ENCODE data around the gene TRAPPC2L.

DNA sequence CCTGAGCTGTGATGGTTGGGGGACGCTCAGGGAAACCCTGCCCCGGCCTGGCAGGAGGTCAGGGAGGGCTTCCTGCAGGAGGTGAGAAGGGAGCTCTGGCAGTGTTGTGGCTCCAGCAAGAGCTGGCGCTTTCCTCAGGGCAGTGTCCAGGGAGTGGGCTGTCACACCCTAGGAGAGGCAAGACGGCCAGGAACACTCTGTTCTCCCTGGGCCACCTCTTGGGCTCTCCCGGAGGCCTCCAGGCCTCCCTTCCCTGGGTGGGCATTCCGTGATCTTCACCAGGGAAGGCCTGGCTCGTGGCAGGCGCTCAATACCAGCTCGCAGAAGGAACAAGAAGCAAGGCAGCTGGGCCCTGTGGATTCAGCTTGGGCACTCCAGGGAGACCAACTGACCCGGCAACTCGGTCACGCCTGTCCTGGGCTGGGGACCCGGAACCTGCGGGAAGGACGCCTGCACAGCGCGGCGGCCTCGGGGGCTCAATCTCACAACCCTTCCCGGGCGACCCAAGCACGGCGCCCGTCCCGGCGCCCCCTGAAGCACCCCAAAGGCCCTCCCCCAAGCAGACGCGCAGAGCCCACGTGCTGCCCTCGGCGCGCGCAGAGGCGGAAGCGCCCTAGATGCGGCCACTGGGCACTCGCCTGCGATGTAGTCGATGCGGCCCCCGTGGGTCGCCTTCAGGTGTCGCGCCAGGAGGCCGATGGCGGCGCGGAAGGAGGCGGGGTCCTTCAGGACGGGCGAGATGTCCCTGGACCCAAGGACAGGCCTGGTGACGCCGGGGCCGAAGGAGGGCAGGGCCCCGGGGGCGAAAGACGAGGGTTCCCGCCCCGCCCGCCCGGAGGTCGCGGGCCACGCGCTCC lies 45.8 kb upstream of the TRAPPC2L start:
- no peak for TF ChIP-seq CTCF (IDR thresholded peaks at IDR 0.05 in 2 of 3, conservative IDR thresholded peaks at IDR 0.05 in 1 of 3; ENCODE audit: borderline replicate concordance in 1 of 3, insufficient read depth in 1 of 3, low read depth in 2 of 3, low read length in 2 of 3)
- TF ChIP-seq YY1 (IDR thresholded peaks at IDR 0.05; ENCODE audit: extremely low read depth, insufficient replicate concordance, low read depth, low read length), result no peak
- TF ChIP-seq TCF7L2 (IDR thresholded peaks at IDR 0.05; ENCODE audit: borderline replicate concordance, extremely low read depth, insufficient read depth, insufficient read length), result no peak
- TF ChIP-seq, protein P1, sequence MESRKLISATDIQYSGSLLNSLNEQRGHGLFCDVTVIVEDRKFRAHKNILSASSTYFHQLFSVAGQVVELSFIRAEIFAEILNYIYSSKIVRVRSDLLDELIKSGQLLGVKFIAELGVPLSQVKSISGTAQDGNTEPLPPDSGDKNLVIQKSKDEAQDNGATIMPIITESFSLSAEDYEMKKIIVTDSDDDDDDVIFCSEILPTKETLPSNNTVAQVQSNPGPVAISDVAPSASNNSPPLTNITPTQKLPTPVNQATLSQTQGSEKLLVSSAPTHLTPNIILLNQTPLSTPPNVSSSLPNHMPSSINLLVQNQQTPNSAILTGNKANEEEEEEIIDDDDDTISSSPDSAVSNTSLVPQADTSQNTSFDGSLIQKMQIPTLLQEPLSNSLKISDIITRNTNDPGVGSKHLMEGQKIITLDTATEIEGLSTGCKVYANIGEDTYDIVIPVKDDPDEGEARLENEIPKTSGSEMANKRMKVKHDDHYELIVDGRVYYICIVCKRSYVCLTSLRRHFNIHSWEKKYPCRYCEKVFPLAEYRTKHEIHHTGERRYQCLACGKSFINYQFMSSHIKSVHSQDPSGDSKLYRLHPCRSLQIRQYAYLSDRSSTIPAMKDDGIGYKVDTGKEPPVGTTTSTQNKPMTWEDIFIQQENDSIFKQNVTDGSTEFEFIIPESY (IDR thresholded peaks at IDR 0.05; ENCODE audit: extremely low read depth, insufficient replicate concordance, low read length), result no peak
- peak; percentile 84 for TF ChIP-seq POLR2A (IDR thresholded peaks at IDR 0.05; ENCODE audit: borderline replicate concordance, extremely low read depth, insufficient read depth, insufficient read length)
- peak; percentile 75 for TF ChIP-seq ZFX (IDR thresholded peaks at IDR 0.05)
- no peak for TF ChIP-seq ZNF274 (IDR thresholded peaks at IDR 0.05; ENCODE audit: low read depth, low read length)
- TF ChIP-seq CEBPB (IDR thresholded peaks at IDR 0.05; ENCODE audit: low read depth), result no peak
- no peak for TF ChIP-seq SRF (IDR thresholded peaks at IDR 0.05; ENCODE audit: low read depth)
- TF ChIP-seq EGR1 (IDR thresholded peaks at IDR 0.05; ENCODE audit: low read depth), result no peak
- TF ChIP-seq SP1 (IDR thresholded peaks at IDR 0.05; ENCODE audit: low read depth), result no peak
- TF ChIP-seq REST (IDR thresholded peaks at IDR 0.05; ENCODE audit: low read depth), result no peak
- no peak for TF ChIP-seq MAX (IDR thresholded peaks at IDR 0.05)
- TF ChIP-seq, protein P2, sequence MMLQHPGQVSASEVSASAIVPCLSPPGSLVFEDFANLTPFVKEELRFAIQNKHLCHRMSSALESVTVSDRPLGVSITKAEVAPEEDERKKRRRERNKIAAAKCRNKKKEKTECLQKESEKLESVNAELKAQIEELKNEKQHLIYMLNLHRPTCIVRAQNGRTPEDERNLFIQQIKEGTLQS (IDR thresholded peaks at IDR 0.05), result no peak

Measured in HCT116 (cell line).